Brain pericyte (primary cell): ENCODE results near the gene BANK1.

Source experiments
- DNase-seq: peaks from one replicate; pipeline ENCODE4 v3.0.0-alpha.2; 2012; ENCODE audit warnings: low read depth, low spot score

BANK1 gene

DNA sequence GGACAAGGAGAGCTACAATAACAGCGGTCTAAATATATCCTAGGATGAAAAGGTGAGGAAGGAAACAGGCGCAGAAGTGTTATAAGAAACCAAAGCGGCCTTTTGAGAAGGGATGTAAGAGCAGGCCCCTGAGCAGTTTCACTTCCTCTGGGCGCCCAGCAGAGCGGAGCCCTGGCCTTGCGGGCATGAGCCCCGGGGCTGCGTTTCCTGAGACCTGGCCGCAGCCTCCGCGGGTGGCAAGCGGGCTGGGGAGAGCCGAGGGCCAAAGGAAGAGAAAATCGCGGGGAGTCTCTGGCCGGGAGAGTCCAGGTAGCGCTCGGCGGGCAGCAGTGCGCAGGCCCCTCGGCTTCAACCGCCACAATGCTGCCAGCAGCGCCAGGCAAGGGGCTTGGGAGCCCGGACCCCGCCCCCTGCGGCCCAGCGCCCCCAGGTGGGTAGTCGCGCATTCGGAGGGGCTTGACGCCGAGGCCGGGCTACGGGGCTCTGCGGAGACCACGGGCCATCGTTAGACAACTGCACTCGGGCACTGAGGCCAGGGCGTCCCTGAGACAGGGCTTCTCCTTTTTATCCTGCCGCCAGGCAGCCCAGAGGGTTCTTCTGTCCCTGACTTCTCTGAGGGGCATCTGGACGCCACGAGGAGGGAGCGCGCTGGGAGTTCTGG is at the start of gene BANK1:
TSS of gene BANK1 (plus strand) at position 210 of the 661 bp plus-strand sequence. CDS start at position 361, 151 bp downstream.
- no peak for DNase-seq

DNA sequence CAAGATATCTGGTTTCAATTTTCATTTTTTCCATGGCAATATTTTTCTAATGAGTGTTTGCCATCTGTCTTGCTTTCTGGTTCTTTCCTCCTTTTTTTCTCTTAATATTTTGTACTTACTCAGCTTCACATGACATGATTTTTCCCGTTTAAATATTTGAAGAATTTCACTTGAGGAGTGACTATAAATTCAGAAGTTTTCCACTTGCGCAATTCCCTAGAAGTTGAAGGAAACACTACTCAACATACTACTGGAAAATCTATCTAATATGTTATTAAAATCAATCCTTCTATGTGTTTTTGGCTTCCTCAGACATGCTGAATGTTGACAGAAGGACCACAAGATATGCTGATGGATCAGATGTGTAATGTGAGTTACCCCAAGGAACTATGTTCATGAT is 36.8 kb upstream of the BANK1 start:
- DNase-seq, result no peak

DNA sequence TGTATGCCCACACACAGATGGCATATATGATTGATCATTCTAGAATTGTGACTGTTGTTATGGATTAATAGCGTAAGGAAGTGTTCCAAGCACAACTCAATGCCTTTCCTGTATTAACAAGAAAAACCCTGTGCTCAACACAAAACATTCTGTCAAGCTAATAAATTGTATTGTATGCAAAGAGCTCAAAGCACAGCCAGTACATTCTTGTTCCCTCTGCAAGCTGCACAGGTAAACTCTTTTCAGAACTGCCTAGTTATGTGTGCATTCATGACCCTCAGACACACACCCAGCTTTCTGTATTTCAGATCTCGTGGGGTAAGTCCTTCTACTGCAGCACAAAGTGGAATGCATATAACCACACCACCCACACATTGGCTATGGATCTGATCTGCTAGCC is 34.3 kb upstream of the BANK1 start:
- no peak for DNase-seq

GRCh38 chr4:101761405-101761804 is 29.1 kb upstream of the BANK1 start:
- DNase-seq, result no peak

- no peak for DNase-seq
These were observed 28.5 kb upstream of the BANK1 start for GRCh38 chr4:101762025-101762424.

GRCh38 chr4:101762534-101762933 is 28.0 kb upstream of the BANK1 start:
- no peak for DNase-seq

GRCh38 chr4:101763576-101763975 is 27.0 kb upstream of the BANK1 start:
- DNase-seq, result no peak

- DNase-seq, result no peak
These were observed 15.7 kb upstream of the BANK1 start for GRCh38 chr4:101774807-101775206.

DNA sequence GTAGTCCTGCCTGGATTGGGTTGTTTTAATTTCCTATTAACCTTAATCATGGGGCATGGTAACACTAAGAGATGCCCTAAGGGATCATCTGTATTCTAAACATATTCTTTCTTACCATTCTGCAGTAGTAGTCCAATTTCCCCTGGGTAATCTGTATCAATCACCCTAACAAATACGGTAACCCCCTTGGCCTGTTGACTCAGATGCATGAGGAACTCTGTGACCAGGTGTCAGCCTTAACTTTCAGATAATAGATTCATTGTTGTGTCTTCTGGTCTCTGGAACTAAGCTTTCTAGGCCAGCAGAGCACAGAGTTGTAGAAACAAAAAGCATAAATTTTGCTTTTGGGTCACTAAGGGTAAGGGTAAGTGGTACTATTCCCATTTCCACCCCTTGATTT is 13.1 kb upstream of the BANK1 start:
- no peak for DNase-seq

- no peak for DNase-seq
These were observed 10.2 kb upstream of the BANK1 start for GRCh38 chr4:101780284-101780683.

GRCh38 chr4:101782546-101782945 is 8.0 kb upstream of the BANK1 start:
- DNase-seq, result no peak

GRCh38 chr4:101784957-101785356 is 5.6 kb upstream of the BANK1 start:
- DNase-seq, result no peak

DNA sequence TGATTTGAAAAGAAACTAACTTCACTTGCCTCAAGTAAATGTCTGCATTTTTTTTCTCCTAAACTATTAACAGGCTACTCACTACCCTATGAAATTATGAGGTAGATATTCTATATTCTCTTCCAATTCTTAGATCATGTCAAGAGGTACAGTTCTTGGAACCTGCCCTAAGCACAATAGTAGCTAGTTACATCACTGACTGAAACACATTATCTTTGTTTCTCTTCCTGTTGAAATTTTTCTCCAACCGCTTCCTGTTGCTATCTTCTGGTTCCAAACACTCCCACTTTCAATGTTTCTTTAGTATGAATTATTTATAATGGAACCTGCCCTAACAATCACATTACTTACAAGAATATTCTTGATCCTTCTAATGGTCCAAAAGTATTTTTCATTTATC is 5.0 kb upstream of the BANK1 start:
- DNase-seq, result no peak

GRCh38 chr4:101787701-101788316 is 2.7 kb upstream of the BANK1 start:
- no peak for DNase-seq

DNA sequence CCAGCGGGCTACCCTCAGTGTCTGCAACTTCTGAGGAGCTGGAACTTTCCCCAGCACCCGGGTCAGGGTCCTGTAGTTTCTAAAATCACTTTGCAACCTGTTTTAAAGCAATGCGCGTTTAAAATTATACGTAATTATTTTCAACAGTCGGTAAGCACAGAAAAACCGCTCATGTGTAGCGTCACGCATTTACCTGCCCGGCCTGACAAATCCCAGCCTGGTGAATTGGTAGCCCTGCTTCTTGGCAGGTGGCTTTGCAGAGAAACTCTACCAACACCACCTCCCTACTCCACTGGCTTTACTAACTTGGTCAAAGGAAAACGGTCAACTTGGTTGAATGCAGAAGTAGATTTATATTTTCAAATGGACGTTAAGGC is 640 bp downstream of the BANK1 start:
- no peak for DNase-seq

DNA sequence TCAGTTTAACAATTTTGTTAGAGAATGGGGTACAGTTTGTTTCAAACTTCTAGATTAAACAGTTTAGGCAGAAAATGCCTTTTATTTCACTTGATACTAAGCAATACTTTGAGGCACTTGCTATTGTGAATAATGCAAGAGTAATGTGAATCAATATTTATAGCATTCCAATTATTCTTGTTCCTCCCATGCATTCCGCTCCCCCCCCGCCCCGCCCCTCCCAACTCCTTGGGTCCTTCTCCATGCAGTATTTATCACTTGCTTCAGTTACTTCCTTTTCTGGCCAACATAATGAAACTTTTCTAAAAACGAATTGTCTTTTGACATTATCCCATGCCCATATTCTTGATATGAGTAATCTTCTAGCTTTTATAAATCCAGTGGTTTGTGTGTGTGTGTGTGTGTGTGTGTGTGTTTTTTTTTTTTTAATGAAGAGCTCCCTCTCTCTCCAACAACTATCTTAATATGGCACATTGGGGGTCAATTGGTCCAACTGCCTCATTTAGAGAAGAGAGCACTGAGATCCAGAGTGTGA is 1.6 kb downstream of the BANK1 start:
- no peak for DNase-seq

DNA sequence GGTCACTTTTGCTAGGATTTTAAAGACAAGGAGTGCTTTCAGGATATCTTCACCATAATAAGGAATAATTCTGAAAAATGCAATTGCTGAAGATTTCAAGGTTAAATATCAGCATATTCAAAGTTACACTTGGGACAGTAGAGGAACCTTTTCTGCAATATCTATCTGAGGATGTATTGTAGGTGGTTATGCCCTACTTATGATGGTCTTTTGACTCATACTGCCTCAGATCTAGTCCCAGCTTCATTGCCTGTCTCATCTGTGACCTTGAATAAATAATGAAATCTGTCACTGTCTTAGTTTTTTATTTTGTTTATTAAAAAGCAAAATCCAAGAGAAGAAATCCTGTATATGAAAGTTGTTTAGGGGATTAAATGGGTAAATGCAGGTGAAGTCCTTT is 2.9 kb downstream of the BANK1 start:
- no peak for DNase-seq

DNA sequence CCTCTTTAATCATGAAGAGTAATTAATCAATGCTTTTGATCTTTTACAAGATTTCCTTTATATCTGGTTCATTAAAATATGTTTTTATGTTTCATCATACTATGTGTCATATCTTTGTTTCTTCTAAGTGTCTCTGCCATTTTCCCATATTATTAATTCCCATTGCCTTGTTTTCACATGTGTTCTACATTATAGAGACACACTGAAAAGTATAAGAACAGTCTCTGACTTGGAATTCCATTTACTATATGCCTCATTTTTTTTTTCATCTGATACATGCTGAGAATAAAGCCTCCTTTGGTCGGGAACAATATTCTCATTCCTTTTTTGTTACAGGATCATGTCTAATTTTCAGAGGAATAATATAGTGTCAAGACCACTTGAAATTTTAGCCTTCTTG is 4.3 kb downstream of the BANK1 start:
- no peak for DNase-seq

DNA sequence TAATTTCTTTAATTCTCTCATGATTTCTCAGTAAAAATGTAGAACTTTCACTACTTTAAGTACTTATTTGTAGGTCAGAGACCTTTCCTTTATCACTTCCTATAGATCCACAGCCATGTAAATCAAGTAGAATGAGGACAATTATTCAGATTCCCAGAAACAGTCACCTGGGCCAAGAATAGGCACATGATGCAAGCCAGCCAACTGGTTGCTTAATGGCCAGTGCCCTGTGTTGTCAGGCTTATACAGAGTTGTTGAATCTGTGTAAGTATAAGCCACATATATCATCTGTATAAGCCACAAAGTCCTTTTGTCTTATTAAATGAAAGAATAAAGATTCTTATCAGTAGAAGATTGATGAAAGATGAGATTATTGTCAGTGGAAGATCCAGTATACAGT is 5.2 kb downstream of the BANK1 start:
- DNase-seq, result no peak

DNA sequence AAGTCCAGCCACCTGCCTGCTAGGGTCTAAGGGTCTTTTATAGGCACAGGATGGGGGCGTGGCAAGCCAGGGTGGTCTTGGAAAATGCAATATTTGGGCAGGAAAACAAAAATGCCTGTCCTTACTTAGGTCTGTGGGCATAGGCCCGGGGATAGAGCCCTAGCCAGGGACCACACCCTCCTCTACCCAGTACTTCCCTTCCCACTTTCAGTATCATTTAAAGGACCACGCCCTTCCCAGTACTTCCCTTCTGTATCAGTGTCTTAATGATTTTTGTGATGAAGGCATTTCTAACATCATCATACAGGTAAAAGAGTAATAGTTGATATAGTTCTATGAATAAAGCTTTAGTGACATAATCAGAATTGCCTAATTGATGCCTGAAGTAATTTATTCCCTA is 11.4 kb downstream of the BANK1 start:
- DNase-seq, result no peak

DNA sequence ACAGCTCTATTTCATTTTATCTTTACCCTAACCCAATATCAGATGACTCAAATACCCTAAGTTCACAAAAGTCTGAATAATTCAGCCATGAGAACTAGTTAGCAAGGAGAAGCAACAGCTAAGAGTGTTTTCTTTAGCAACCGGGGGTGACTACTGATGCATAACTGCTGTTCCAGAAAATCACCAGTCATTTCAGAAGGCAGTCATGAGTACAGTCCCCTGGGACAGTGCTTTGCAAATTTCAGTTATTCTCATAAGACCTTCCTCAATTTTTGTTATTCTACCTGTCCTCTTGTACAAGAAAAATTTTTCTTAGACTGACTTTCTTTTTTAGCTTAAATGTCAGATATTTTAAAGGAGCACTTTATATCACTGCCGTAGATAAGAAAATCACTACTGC is 16.4 kb downstream of the BANK1 start:
- DNase-seq, result no peak

- no peak for DNase-seq
These were observed 16.8 kb downstream of the BANK1 start for GRCh38 chr4:101807351-101807750.

DNA sequence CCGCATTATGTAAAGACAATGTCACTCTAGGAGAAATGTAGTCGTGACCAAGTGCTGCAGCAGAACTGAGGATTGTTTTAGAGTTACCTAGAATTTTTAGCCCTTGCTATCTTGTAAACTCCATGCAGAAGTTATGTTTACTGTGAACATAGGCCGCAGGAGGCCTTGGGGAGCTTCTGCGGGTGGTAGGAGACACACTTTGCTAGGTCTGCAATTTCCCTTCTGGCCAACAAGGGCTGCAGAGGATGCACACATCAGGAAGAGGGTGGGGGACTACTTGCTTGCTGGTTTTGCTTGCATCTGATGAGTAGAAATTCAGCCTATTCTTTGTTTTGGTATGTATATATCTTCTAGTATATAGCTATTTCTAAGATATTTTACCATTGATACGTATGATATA is 23.1 kb downstream of the BANK1 start:
- no peak for DNase-seq

- no peak for DNase-seq
These were observed 27.8 kb downstream of the BANK1 start for GRCh38 chr4:101818362-101818761.
